Esophagus squamous epithelium (tissue), 4 donors: ENCODE measurements around the gene MDFIC2.

ENCODE experiments used
- CTCF ChIP-seq, 6 experiments: fragments of 450-650 bp in 4 of 6; fragments of 200-600 bp in 2 of 6; sonication (generic) in 2 of 6; IDR thresholded peaks; one replicate each; pipeline ENCODE4 v1.5.1; 2016 to 2019; ENCODE audit warnings: antibody characterized with exemption in 6 of 6, mild to moderate bottlenecking in 4 of 6, moderate library complexity in 4 of 6
- POLR2A ChIP-seq, 4 donors: fragments of 450-650 bp; IDR thresholded peaks; one replicate each; pipeline ENCODE4 v1.6.1; 2017; ENCODE audit warnings: antibody characterized with exemption in 4 of 4, mild to moderate bottlenecking in 4 of 4, moderate library complexity in 3 of 4

GRCh38 chr3:70309591-70309990 is 2.8 kb downstream of the MDFIC2 start:
- TF ChIP-seq CTCF (IDR thresholded peaks at IDR 0.05) (no peak), POLR2A (IDR thresholded peaks at IDR 0.05) (no peak)
